ENCODE measurements around the gene NAT8. TPM values are rescaled to one million over a fixed set of nuclear protein-coding genes. Genes with fewer than 3 reads are reported as not detected.
A peak's percentile ranks its signal among the peaks of the same experiment; 100 is the strongest.
"Not testable (repeated sequence)": the region's sequence is repeated elsewhere in the genome, so short reads cannot be mapped to it uniquely, and the experiment has no call there.

Gene NAT8
- total RNA-seq, 1 experiment from 2014 or later = not detected

DNA sequence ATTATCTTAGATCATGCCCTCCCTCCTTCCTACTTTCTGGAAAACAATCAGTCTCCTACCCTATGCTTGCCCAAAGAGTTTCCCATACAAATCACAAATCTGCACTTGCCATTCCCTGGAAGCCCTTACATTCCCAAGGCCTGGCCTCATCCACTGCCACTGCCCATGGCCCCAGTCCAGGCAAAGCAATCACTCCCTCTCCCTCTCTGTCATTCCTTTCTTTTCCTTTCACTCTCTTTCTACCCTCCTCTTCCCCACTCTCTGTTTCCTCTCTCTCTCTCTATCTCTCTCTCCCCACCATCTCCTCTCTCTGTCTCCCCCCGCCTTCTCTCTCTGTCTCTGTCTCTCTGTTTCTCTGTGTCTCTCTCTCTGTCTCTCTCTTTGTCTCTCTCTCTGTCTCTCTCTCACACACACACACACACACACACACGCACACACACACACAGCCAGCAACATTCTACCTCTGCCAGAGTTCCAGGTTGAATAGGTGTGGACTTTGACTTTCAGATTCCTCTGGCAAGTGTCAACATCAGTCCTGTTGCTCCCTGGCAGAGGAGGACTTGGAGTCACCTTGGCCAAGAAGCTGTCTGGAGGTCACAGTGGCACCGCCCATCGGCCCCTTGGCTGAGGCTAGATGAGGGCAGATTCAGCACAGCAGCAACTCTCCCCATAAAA, 43.7 kb upstream of the NAT8 start:
- ChIA-PET POLR2A (ENCODE audit: low non-redundant PET) (no interaction called here), CTCF (no interaction called here)
- Histone ChIP-seq H3K4me3 (ENCODE audit: low read depth, low read length, poor library complexity, severe bottlenecking) (no peak overlapping the region), H3K27me3 (replicated peaks; ENCODE audit: insufficient read depth, low read depth, low read length, poor library complexity) (no peaks in the 10 kb centered on the region), H3K36me3 (ENCODE audit: insufficient read depth, low read length, poor library complexity, severe bottlenecking) (no peaks in the 10 kb centered on the region), H3K9me3 (ENCODE audit: low read depth, low read length, poor library complexity, severe bottlenecking) (no peaks in the 10 kb centered on the region), H3K27ac (ENCODE audit: low read depth, low read length, poor library complexity, severe bottlenecking) (no peak overlapping the region), H3K4me1 (ENCODE audit: insufficient read depth, low read length, poor library complexity, severe bottlenecking) (no peaks in the 10 kb centered on the region)
- intact Hi-C loops (cut with micrococcal nuclease; ENCODE audit: unreplicated experiment) = no loop called here
- no TSS peak for BruUV-seq (replicated peaks)
- TF ChIP-seq, protein P1, sequence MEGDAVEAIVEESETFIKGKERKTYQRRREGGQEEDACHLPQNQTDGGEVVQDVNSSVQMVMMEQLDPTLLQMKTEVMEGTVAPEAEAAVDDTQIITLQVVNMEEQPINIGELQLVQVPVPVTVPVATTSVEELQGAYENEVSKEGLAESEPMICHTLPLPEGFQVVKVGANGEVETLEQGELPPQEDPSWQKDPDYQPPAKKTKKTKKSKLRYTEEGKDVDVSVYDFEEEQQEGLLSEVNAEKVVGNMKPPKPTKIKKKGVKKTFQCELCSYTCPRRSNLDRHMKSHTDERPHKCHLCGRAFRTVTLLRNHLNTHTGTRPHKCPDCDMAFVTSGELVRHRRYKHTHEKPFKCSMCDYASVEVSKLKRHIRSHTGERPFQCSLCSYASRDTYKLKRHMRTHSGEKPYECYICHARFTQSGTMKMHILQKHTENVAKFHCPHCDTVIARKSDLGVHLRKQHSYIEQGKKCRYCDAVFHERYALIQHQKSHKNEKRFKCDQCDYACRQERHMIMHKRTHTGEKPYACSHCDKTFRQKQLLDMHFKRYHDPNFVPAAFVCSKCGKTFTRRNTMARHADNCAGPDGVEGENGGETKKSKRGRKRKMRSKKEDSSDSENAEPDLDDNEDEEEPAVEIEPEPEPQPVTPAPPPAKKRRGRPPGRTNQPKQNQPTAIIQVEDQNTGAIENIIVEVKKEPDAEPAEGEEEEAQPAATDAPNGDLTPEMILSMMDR (conservative IDR thresholded peaks at IDR 0.05; ENCODE audit: low read depth, low read length) = no peak
- TF ChIP-seq EZH2 (IDR thresholded peaks at IDR 0.05; ENCODE audit: borderline replicate concordance, low read depth, low read length, poor library complexity, severe bottlenecking) = no peak
- no peak for DNase-seq (ENCODE audit: low spot score)

DNA sequence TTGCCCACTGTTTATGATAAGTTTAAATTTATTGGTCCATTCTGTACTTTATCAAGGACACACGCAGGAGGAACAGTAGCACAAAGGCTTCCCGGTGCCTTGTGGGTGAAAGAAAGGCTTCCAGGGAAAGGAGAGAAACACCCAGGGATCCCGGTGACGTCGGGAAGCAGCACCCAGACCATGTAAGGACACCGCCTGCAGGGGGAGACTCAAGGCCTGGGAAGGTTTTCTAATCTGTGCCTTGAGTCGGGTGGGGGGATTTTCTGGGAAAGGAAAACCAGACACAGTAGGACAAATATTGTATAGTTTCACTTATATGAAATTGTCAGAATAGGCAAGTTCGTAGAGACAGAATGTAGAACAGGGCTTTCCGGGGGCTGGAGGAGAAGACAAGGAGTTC, 42.7 kb upstream of the NAT8 start:
- intact Hi-C loops (cut with micrococcal nuclease; ENCODE audit: unreplicated experiment); H3K4me1 ChIP-seq (ENCODE audit: insufficient read depth, low read length, poor library complexity, severe bottlenecking); CTCF ChIA-PET; H3K4me3 ChIP-seq (ENCODE audit: low read depth, low read length, poor library complexity, severe bottlenecking); BruUV-seq (replicated peaks); H3K36me3 ChIP-seq (ENCODE audit: insufficient read depth, low read length, poor library complexity, severe bottlenecking); H3K27ac ChIP-seq (ENCODE audit: low read depth, low read length, poor library complexity, severe bottlenecking); H3K9me3 ChIP-seq (ENCODE audit: low read depth, low read length, poor library complexity, severe bottlenecking); H3K27me3 ChIP-seq (replicated peaks; ENCODE audit: insufficient read depth, low read depth, low read length, poor library complexity); POLR2A ChIA-PET (ENCODE audit: low non-redundant PET): not testable (repeated sequence)
- TF ChIP-seq, protein P1 (conservative IDR thresholded peaks at IDR 0.05; ENCODE audit: low read depth, low read length) = 0 out of 2 replicates have a peak, but pooled peaks have one; percentile 22
- DNase-seq (ENCODE audit: low spot score) = peak; percentile 8

DNA sequence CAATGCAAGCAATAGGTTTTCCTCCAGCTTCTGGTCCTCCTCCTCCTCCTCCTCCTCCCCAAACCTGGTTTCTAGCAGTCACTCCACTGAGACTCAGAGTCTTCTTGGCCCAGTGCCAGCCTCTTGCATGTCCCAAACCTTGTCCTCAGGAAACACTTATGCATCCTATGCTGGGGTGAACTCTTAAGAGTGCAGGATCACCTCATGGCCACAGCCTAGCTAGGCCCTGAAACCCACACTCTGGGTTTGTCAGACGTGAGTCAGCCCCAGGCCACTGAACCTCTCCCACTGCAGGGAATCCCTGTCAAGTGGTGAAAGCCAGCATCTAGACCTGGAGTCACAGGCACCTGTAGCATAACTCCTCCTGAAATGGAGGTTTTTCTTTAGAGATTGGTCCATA, 42.1 kb upstream of the NAT8 start:
- H3K27ac ChIP-seq (ENCODE audit: low read depth, low read length, poor library complexity, severe bottlenecking); H3K36me3 ChIP-seq (ENCODE audit: insufficient read depth, low read length, poor library complexity, severe bottlenecking); POLR2A ChIA-PET (ENCODE audit: low non-redundant PET); H3K9me3 ChIP-seq (ENCODE audit: low read depth, low read length, poor library complexity, severe bottlenecking); intact Hi-C loops (cut with micrococcal nuclease; ENCODE audit: unreplicated experiment); DNase-seq (ENCODE audit: low spot score); H3K27me3 ChIP-seq (replicated peaks; ENCODE audit: insufficient read depth, low read depth, low read length, poor library complexity); CTCF ChIA-PET; H3K4me1 ChIP-seq (ENCODE audit: insufficient read depth, low read length, poor library complexity, severe bottlenecking); BruUV-seq (replicated peaks); H3K4me3 ChIP-seq (ENCODE audit: low read depth, low read length, poor library complexity, severe bottlenecking): not testable (repeated sequence)

DNA sequence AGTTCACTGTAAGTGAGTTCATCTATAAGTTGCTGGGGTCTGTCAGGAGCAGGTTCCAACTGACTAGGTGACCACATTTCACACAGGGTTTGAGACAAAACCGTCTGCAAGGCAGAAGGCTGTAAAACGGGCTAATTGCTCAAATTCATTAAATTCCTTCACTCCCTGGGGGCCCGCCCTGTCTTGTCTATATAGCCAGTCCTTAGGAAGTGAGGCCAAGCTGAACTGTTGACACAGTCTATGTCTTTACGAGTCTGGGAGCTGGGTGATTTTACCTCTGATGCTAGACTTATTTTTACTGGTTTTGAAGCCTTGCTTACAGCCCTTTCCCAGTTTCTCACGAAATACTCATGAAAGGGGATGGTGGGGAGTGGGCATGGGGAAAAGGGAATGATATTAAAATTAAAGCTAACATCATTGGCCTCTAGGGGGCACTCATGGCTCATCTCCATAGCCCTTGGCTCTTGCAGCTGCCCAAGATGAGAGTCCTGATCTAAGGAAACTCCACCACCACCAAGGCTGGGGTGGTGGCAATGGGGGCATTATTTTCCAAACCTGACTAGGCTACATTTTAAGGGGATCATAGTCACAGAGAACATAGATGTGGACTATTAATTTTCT, 37.8 kb upstream of the NAT8 start:
- TF ChIP-seq, protein P1 (conservative IDR thresholded peaks at IDR 0.05; ENCODE audit: low read depth, low read length) = peak; percentile 69
- H3K27me3 ChIP-seq (replicated peaks; ENCODE audit: insufficient read depth, low read depth, low read length, poor library complexity); H3K4me3 ChIP-seq (ENCODE audit: low read depth, low read length, poor library complexity, severe bottlenecking); H3K36me3 ChIP-seq (ENCODE audit: insufficient read depth, low read length, poor library complexity, severe bottlenecking); H3K9me3 ChIP-seq (ENCODE audit: low read depth, low read length, poor library complexity, severe bottlenecking); intact Hi-C loops (cut with micrococcal nuclease; ENCODE audit: unreplicated experiment); H3K4me1 ChIP-seq (ENCODE audit: insufficient read depth, low read length, poor library complexity, severe bottlenecking); H3K27ac ChIP-seq (ENCODE audit: low read depth, low read length, poor library complexity, severe bottlenecking); BruUV-seq (replicated peaks); POLR2A ChIA-PET (ENCODE audit: low non-redundant PET): not testable (repeated sequence)
- CTCF ChIA-PET = interaction anchor here (0.5 to 1.3 kb wide), 7 partner anchors 13 to 655 kb away, joined by 3 to 5 read pairs (median 4); partner anchors contain the start of gene ALMS1
- peak; percentile 59 for DNase-seq (ENCODE audit: low spot score)

DNA sequence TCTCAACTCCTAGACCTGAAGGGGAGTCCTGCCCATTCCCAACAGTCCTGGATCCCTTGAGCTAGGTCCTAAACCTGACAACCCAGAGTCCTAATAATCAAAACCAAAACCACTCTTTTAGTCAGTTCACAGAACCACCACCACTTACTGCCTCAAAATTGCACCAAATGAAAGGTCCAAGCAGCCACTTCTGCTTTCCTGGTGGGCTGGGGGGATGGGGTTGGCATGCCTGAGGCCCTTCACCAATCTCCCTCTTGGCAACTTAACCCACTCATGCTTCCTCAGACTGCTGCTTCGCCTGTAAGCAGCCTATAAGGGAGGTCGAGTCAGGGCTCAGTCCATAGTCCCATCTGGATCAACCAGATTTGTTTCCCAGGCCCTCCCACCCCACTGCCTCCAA, 37.0 kb upstream of the NAT8 start:
- not testable (repeated sequence) for BruUV-seq (replicated peaks)
- POLR2A ChIA-PET (ENCODE audit: low non-redundant PET) = interaction anchor here (0.6 kb wide), 1 partner anchor 1302 kb away, joined by 4 read pairs; no protein-coding TSS in a partner anchor

More for the DNA sequence above, 37.0 kb upstream of the NAT8 start:
- H3K4me3 ChIP-seq (ENCODE audit: low read depth, low read length, poor library complexity, severe bottlenecking); H3K36me3 ChIP-seq (ENCODE audit: insufficient read depth, low read length, poor library complexity, severe bottlenecking); H3K27ac ChIP-seq (ENCODE audit: low read depth, low read length, poor library complexity, severe bottlenecking); H3K4me1 ChIP-seq (ENCODE audit: insufficient read depth, low read length, poor library complexity, severe bottlenecking); intact Hi-C loops (cut with micrococcal nuclease; ENCODE audit: unreplicated experiment); DNase-seq (ENCODE audit: low spot score); CTCF ChIA-PET; H3K9me3 ChIP-seq (ENCODE audit: low read depth, low read length, poor library complexity, severe bottlenecking); H3K27me3 ChIP-seq (replicated peaks; ENCODE audit: insufficient read depth, low read depth, low read length, poor library complexity): not testable (repeated sequence)
